Measurements from ENCODE around the gene AGPAT2. TPM values are rescaled to one million over a fixed set of nuclear protein-coding genes. Genes with fewer than 3 reads are reported as not detected.

Gene AGPAT2
- total and polyA plus RNA-seq, 2 donors (not counting 1 experiment from before 2014, with no cell fraction given), result 25.1 to 28.4 TPM

GRCh38 chr9:136700304-136700703 is 13.0 kb upstream of the AGPAT2 start:
- H3K27me3 ChIP-seq (replicated peaks in 1 of 4; ENCODE audit: control extremely low read depth in 1 of 4, control insufficient read depth in 3 of 4, insufficient read depth in 4 of 4, low read length in 3 of 4), result peaks cover 0 to 29% (median 7%) of the 10 kb centered on the region in 4 experiments
- TF ChIP-seq EZH2 (IDR thresholded peaks at IDR 0.05; ENCODE audit: borderline replicate concordance, insufficient read depth, low read depth, low read length, poor library complexity, severe bottlenecking), result no peak
- no peak for TF ChIP-seq CTCF (IDR thresholded peaks at IDR 0.05)
- ChIA-PET CTCF (interaction anchor here (0.6 to 1.2 kb wide), 3 partner anchors 27 to 49 kb away, joined by 3 to 7 read pairs (median 6); no protein-coding TSS in a partner anchor), POLR2A (interaction anchor here (0.7 to 2.1 kb wide), 8 partner anchors 12 to 215 kb away, joined by 3 to 20 read pairs (median 6); no protein-coding TSS in a partner anchor)
- DNase-seq, result no peak
- H3K9me3 ChIP-seq (ENCODE audit: control extremely low read depth in 1 of 3, control insufficient read depth in 2 of 3, insufficient read depth in 1 of 3, low read length in 2 of 3), result peaks cover 0 to 4% (median 0%) of the 10 kb centered on the region in 3 donors
- no peaks in the 10 kb centered on the region for H3K36me3 ChIP-seq (replicated peaks in 1 of 2; ENCODE audit: control extremely low read depth in 1 of 2, control insufficient read depth in 1 of 2, extremely low read depth in 1 of 2, insufficient read depth in 2 of 2, low read length in 1 of 2)
- peak overlapping the region; percentile 91 for H3K4me2 ChIP-seq (replicated peaks; ENCODE audit: low read depth, low read length, poor library complexity, severe bottlenecking)
- Mint-ChIP-seq H3K4me1 (peaks cover 40% of the 10 kb centered on the region), H3K9me3 (ENCODE audit: insufficient read depth) (no peaks in the 10 kb centered on the region), H3K4me3 (peak overlapping the region; percentile 87), H3K27me3 (peaks cover 6% of the 10 kb centered on the region), H3K27ac (peak overlapping the region; percentile 90)
- intact Hi-C loops (cut with micrococcal nuclease), result loop anchor here (2.0 kb wide), 1 partner anchor 58 kb away; the partner anchor contains the start of gene LCN8
- H4K20me1 ChIP-seq (ENCODE audit: control insufficient read depth, insufficient read depth, low read length, poor library complexity, severe bottlenecking), result no peaks in the 10 kb centered on the region
- peak overlapping the region; percentile 65 for H3K9ac ChIP-seq (ENCODE audit: low read length)
- H3K27ac ChIP-seq (ENCODE audit: low read length in 2 of 2), result no peak overlapping the region
- peak overlapping the region in 1 of 5 experiments; percentile 19 for H3K4me3 ChIP-seq (ENCODE audit: control extremely low read depth in 1 of 5, extremely low read depth in 1 of 5, insufficient read depth in 1 of 5, low read depth in 2 of 5, low read length in 4 of 5)
- no peak for ATAC-seq (ENCODE audit: low read depth)
- H2AFZ ChIP-seq (ENCODE audit: insufficient read depth, low read depth, low read length, poor library complexity, severe bottlenecking), result no peak overlapping the region
- WGBS (ENCODE audit: insufficient coverage), result 91% methylated on average over 11 of the region's 13 CpGs
- no peaks in the 10 kb centered on the region for H3K79me2 ChIP-seq (ENCODE audit: control insufficient read depth, insufficient read depth, low read length)
- H3K4me1 ChIP-seq (ENCODE audit: control insufficient read depth in 2 of 2, insufficient read depth in 2 of 2, low read length in 2 of 2), result peaks cover 31 to 54% of the 10 kb centered on the region in 2 donors

DNA sequence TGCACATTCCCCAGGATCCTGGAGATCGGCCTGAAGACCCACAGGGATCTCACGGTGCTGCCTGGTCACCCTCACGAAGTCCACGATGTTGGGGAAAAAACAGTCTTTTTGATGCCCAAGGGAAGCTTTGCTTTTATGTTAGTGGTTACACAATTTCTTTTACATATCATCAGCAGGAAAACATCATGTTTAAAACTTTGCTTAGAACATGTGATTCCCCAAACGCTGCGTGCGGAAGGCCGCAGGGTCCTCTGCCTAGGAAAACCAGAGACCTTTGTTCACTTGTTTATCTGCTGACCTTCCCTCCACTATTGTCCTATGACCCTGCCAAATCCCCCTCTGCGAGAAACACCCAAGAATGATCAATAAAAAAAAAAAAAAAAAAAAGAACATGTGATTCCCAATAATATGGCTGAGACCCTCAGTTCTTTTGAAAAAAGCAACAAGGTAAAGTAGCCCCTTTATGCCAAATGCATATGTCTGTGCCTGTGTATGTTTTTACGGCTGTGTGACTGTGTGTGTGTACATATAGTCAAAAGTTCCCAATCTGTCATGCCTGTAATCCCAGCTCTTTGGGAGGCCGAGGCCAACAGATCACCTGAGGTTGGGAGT is 11.5 kb upstream of the AGPAT2 start:
- Histone ChIP-seq H3K9ac (ENCODE audit: low read length) (no peak overlapping the region), H3K27ac (ENCODE audit: low read length in 2 of 2) (no peak overlapping the region), H3K4me2 (replicated peaks; ENCODE audit: low read depth, low read length, poor library complexity, severe bottlenecking) (no peak overlapping the region), H3K4me3 (ENCODE audit: control extremely low read depth in 1 of 5, extremely low read depth in 1 of 5, insufficient read depth in 1 of 5, low read depth in 2 of 5, low read length in 4 of 5) (no peak overlapping the region), H3K27me3 (replicated peaks in 1 of 4; ENCODE audit: control extremely low read depth in 1 of 4, control insufficient read depth in 3 of 4, insufficient read depth in 4 of 4, low read length in 3 of 4) (peaks cover 0 to 34% (median 7%) of the 10 kb centered on the region in 4 experiments), H2AFZ (ENCODE audit: insufficient read depth, low read depth, low read length, poor library complexity, severe bottlenecking) (no peak overlapping the region), H3K9me3 (ENCODE audit: control extremely low read depth in 1 of 3, control insufficient read depth in 2 of 3, insufficient read depth in 1 of 3, low read length in 2 of 3) (peaks cover 0 to 4% (median 0%) of the 10 kb centered on the region in 3 donors), H3K36me3 (replicated peaks in 1 of 2; ENCODE audit: control extremely low read depth in 1 of 2, control insufficient read depth in 1 of 2, extremely low read depth in 1 of 2, insufficient read depth in 2 of 2, low read length in 1 of 2) (no peaks in the 10 kb centered on the region), H4K20me1 (ENCODE audit: control insufficient read depth, insufficient read depth, low read length, poor library complexity, severe bottlenecking) (no peaks in the 10 kb centered on the region), H3K79me2 (ENCODE audit: control insufficient read depth, insufficient read depth, low read length) (no peaks in the 10 kb centered on the region), H3K4me1 (ENCODE audit: control insufficient read depth in 2 of 2, insufficient read depth in 2 of 2, low read length in 2 of 2) (peaks cover 31 to 54% of the 10 kb centered on the region in 2 donors)
- TF ChIP-seq EZH2 (IDR thresholded peaks at IDR 0.05; ENCODE audit: borderline replicate concordance, insufficient read depth, low read depth, low read length, poor library complexity, severe bottlenecking) (no peak), CTCF (IDR thresholded peaks at IDR 0.05) (no peak)
- Mint-ChIP-seq H3K9me3 (ENCODE audit: insufficient read depth) (no peaks in the 10 kb centered on the region), H3K4me3 (no peak overlapping the region), H3K27me3 (peaks cover 5% of the 10 kb centered on the region), H3K4me1 (peaks cover 37% of the 10 kb centered on the region), H3K27ac (no peak overlapping the region)
- intact Hi-C loops (cut with micrococcal nuclease), result no loop called here
- CTCF ChIA-PET, result interaction anchor here (0.6 kb wide), 1 partner anchor 669 kb away, joined by 3 read pairs; no protein-coding TSS in a partner anchor
- POLR2A ChIA-PET, result interaction anchor here (0.7 kb wide), 1 partner anchor 20 kb away, joined by 5 read pairs; no protein-coding TSS in a partner anchor
- no peak for DNase-seq
- WGBS (ENCODE audit: insufficient coverage), result no CpG with 5 or more reads among the region's 11 CpGs
- ATAC-seq (ENCODE audit: low read depth), result no peak

Data from B cell (primary cell).